ENCODE results near the gene ROBO1. TPM values are rescaled to one million over a fixed set of nuclear protein-coding genes. Genes with fewer than 3 reads are reported as not detected.
A peak's percentile ranks its signal among the peaks of the same experiment; 100 is the strongest.

The ROBO1 gene
- total RNA-seq, 8 experiments from 2014 or later = 45.0 to 147 (median 67.8) TPM

GRCh38 chr3:78570496-78570895 is 1197.3 kb downstream of the ROBO1 start:
- no peak overlapping the region for H3K4me3 ChIP-seq
- no peak overlapping the region for H3K27ac ChIP-seq
- H3K4me1 ChIP-seq (replicated peaks in 1 of 2) = no peaks in the 10 kb centered on the region
- ATAC-seq (replicated peaks in 6 of 8) = no peak
- WGBS, 10 experiments = 42 to 100% (median 94%) methylated on average over 1 to 7 of the region's 10 CpGs; no CpG with 5 or more reads in 2 of the 10 experiments
- in situ Hi-C loops (cut with MboI; ENCODE audit: low pct_unique_long_range_greater_than_20kb in 2 of 9, low sequenced_read_pairs in 9 of 9, unreplicated experiment in 9 of 9) = no loop called here

GRCh38 chr3:78569804-78570203 is 1198.0 kb downstream of the ROBO1 start:
- WGBS, 10 experiments = 40 to 100% (median 74%) methylated on average over 1 to 5 of the region's 6 CpGs; no CpG with 5 or more reads in 4 of the 10 experiments
- Histone ChIP-seq H3K4me3 (no peak overlapping the region), H3K27ac (no peak overlapping the region), H3K4me1 (replicated peaks in 1 of 2) (no peaks in the 10 kb centered on the region)
- ATAC-seq (replicated peaks in 6 of 8) = peak in 3 of 8 experiments; percentile 56 to 99 (median 89)
- in situ Hi-C loops (cut with MboI; ENCODE audit: low pct_unique_long_range_greater_than_20kb in 2 of 9, low sequenced_read_pairs in 9 of 9, unreplicated experiment in 9 of 9) = no loop called here

GRCh38 chr3:78565712-78566111 is 1202.1 kb downstream of the ROBO1 start:
- 20 to 100% (median 91%) methylated on average over 1 of the region's 1 CpG; no CpG with 5 or more reads in 3 of the 10 experiments for WGBS, 10 experiments
- in situ Hi-C loops (cut with MboI; ENCODE audit: low pct_unique_long_range_greater_than_20kb in 2 of 9, low sequenced_read_pairs in 9 of 9, unreplicated experiment in 9 of 9) = no loop called here
- no peaks in the 10 kb centered on the region for H3K4me1 ChIP-seq (replicated peaks in 1 of 2)
- ATAC-seq (replicated peaks in 6 of 8) = no peak
- H3K27ac ChIP-seq = no peak overlapping the region
- H3K4me3 ChIP-seq = no peak overlapping the region

- no peak overlapping the region for H3K4me3 ChIP-seq
- 29 to 100% (median 92%) methylated on average over 1 of the region's 1 CpG for WGBS, 10 experiments
- no peaks in the 10 kb centered on the region for H3K4me1 ChIP-seq (replicated peaks in 1 of 2)
- ATAC-seq (replicated peaks in 6 of 8) = no peak
- in situ Hi-C loops (cut with MboI; ENCODE audit: low pct_unique_long_range_greater_than_20kb in 2 of 9, low sequenced_read_pairs in 9 of 9, unreplicated experiment in 9 of 9) = no loop called here
- H3K27ac ChIP-seq = no peak overlapping the region
Observed at GRCh38 chr3:78562328-78562727, 1205.5 kb downstream of the ROBO1 start.
